ENCODE results near the gene ST6GALNAC6. TPM values are rescaled to one million over a fixed set of nuclear protein-coding genes. Genes with fewer than 3 reads are reported as not detected.

Gene ST6GALNAC6
- polyA plus RNA-seq, 2 of the 4 experiments (the other 2 are of a cell fraction), result 8.2 to 25.2 TPM

DNA sequence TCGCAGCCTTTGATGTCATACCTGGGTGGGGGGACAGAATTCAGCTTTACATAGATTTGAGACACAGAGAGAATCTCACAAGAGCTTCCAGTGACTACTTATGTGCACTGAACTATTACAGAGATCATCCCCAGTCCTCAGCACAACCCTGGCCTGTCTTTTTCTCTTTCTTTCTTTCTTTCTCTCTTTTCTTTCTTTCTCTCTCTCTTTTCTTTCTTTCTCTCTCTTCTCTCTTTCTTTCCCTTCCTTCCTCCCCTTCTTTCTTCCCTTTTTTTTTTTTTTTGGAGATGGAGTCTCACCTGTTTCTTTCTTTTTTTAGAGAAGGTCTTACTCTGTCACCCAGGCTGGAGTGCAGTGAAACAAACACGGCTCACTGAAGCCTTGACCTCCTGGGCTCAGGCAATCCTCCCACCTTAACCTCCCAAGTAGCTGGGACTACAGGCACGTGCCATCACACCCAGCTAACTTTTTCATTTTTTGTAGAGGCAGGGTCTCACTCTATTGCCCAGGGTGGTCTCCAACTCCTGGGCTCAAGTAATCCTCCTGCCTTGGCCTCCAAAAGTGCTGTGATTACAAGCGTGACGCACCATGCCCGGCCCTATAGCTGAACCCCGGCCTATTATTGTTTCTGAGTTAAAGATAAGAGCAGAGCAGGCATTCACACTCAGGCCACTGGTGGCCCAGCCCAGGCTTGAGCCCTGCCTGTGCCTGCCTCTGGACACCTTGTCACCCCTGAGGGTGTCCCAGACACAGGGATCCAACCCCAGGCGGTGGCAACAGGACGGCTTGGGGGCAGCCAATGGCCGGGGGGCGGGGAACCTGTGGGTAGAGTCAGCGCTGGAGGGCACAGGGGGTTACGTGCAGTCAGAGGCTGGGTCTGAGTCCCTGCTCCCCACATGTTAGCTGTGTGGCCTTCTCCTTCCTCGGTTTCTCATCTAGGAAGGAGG, 26.8 kb upstream of the ST6GALNAC6 start:
- Histone ChIP-seq H3K27ac (peak overlapping the region in 1 of 2 experiments; percentile 49; a peak in 2 of 6 replicates), H3K4me2 (no peak overlapping the region), H3K9me3 (no peaks in the 10 kb centered on the region), H3K4me3 (no peak overlapping the region), H3K4me1 (peaks cover 43% of the 10 kb centered on the region)
- POLR2A ChIA-PET, result interaction anchor here (0.8 kb wide), 1 partner anchor 55 kb away, joined by 5 read pairs; the partner anchor contains the start of gene EEIG1
- DNase-seq (ENCODE audit: low read depth in 1 of 2, low spot score in 1 of 2) (no peak), ATAC-seq (no peak), FAIRE-seq (no peak)
- CTCF ChIA-PET, result interaction anchor here (0.8 to 1.5 kb wide), 4 partner anchors 17 to 336 kb away, joined by 3 to 4 read pairs (median 4); partner anchors contain the start of gene TOR2A
- TF ChIP-seq HOXB5 (CRISPR knock-in tag; IDR thresholded peaks at IDR 0.05) (no peak), MAFK (IDR thresholded peaks at IDR 0.05; ENCODE audit: partially characterized antibody) (no peak), NR3C1 (IDR thresholded peaks at IDR 0.05) (no peak), CBX2 (IDR thresholded peaks at IDR 0.05; ENCODE audit: borderline replicate concordance, low read depth) (no peak), FOXS1 (CRISPR knock-in tag; IDR thresholded peaks at IDR 0.05) (no peak), ESRRA (IDR thresholded peaks at IDR 0.05; ENCODE audit: borderline replicate concordance, low read length) (no peak), EHF (CRISPR knock-in tag; IDR thresholded peaks at IDR 0.05) (no peak), NPAS2 (CRISPR knock-in tag; IDR thresholded peaks at IDR 0.05; ENCODE audit: borderline replicate concordance) (no peak), RCOR1 (IDR thresholded peaks at IDR 0.05; ENCODE audit: low read depth, low read length) (no peak), HEYL (CRISPR knock-in tag; IDR thresholded peaks at IDR 0.05) (no peak), USF2 (IDR thresholded peaks at IDR 0.05) (no peak), ZSCAN20 (CRISPR knock-in tag; IDR thresholded peaks at IDR 0.05) (no peak), MYC (IDR thresholded peaks at IDR 0.05; ENCODE audit: borderline replicate concordance, low read length) (no peak), POLR2A (IDR thresholded peaks at IDR 0.05; ENCODE audit: low read length) (no peak), HOXB13 (CRISPR knock-in tag; IDR thresholded peaks at IDR 0.05; ENCODE audit: low read depth) (no peak), HDAC2 (IDR thresholded peaks at IDR 0.05) (no peak), GATA3 (IDR thresholded peaks at IDR 0.05; ENCODE audit: borderline replicate concordance) (no peak), POLR2AphosphoS2 (conservative IDR thresholded peaks at IDR 0.05; ENCODE audit: low read length) (no peak)
- TF ChIP-seq, protein P1, sequence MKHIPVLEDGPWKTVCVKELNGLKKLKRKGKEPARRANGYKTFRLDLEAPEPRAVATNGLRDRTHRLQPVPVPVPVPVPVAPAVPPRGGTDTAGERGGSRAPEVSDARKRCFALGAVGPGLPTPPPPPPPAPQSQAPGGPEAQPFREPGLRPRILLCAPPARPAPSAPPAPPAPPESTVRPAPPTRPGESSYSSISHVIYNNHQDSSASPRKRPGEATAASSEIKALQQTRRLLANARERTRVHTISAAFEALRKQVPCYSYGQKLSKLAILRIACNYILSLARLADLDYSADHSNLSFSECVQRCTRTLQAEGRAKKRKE (CRISPR knock-in tag; IDR thresholded peaks at IDR 0.05; ENCODE audit: low read depth), result no peak
- 88% methylated on average over 10 of the region's 14 CpGs for WGBS (ENCODE audit: missing lambda C conversion rate)

DNA sequence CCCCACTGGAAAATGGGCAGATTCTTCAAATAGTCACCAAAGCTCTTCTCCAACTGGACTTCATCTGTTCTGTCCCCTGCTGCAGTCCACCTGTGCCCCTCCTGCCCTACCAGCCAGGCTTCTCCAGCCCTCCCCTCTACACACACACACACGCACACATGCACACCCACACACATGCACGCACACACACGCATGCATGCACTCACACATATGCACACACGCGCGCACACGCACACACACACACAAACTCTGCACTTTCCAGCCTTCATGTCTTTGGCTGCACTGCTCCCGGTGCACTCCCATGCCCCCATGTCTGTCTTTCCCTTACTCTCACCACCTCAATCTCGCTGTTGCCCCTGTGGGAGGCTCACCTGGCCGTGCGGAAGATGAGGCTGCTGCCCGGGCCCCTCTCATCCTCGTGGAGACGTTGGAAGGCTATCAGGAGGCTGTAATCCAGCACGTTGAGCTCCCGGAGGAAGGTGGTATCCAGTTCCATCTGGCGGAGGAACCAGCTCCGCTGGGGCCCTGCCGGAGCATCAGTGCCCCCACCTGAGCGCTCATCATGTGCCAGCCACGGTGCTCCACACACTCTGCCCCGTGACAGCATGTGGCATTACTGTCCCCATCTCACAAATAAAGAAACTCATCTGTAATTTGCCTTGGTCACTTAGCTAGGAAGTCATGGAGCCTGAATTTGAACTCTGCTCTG, 25.5 kb upstream of the ST6GALNAC6 start:
- no peak overlapping the region for H3K4me2 ChIP-seq
- 92% methylated on average over 18 of the region's 22 CpGs for WGBS (ENCODE audit: missing lambda C conversion rate)
- no peaks in the 10 kb centered on the region for H3K9me3 ChIP-seq
- peak overlapping the region in 1 of 2 experiments; percentile 79; a peak in 2 of 6 replicates for H3K27ac ChIP-seq
- ChIA-PET CTCF (interaction anchor here (1.1 to 7.0 kb wide), 6 partner anchors 139 to 710 kb away, joined by 3 to 83 read pairs (median 4); partner anchors contain the start of genes CDK9 and TOR2A), POLR2A (interaction anchor here (0.6 kb wide), 1 partner anchor 496 kb away, joined by 3 read pairs; the partner anchor contains the start of gene CERCAM)
- H3K4me3 ChIP-seq, result no peak overlapping the region
- ATAC-seq (no peak), DNase-seq (ENCODE audit: low read depth in 1 of 2, low spot score in 1 of 2) (no peak), FAIRE-seq (no peak)
- peaks cover 50% of the 10 kb centered on the region for H3K4me1 ChIP-seq
- TF ChIP-seq RFX5 (IDR thresholded peaks at IDR 0.05) (no peak), TFCP2L1 (CRISPR knock-in tag; IDR thresholded peaks at IDR 0.05) (no peak), CTCF (IDR thresholded peaks at IDR 0.05) (no peak), CHD4 (IDR thresholded peaks at IDR 0.05; ENCODE audit: borderline replicate concordance) (no peak), ZSCAN20 (CRISPR knock-in tag; IDR thresholded peaks at IDR 0.05) (no peak), CEBPB (IDR thresholded peaks at IDR 0.05) (no peak), NFE2L2 (conservative IDR thresholded peaks at IDR 0.05; ENCODE audit: low read length) (no peak), FOSB (CRISPR knock-in tag; IDR thresholded peaks at IDR 0.05) (no peak)
- TF ChIP-seq, protein P2, sequence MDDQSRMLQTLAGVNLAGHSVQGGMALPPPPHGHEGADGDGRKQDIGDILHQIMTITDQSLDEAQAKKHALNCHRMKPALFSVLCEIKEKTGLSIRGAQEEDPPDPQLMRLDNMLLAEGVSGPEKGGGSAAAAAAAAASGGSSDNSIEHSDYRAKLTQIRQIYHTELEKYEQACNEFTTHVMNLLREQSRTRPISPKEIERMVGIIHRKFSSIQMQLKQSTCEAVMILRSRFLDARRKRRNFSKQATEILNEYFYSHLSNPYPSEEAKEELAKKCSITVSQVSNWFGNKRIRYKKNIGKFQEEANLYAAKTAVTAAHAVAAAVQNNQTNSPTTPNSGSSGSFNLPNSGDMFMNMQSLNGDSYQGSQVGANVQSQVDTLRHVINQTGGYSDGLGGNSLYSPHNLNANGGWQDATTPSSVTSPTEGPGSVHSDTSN (IDR thresholded peaks at IDR 0.05), result no peak
- TF ChIP-seq, protein P3, sequence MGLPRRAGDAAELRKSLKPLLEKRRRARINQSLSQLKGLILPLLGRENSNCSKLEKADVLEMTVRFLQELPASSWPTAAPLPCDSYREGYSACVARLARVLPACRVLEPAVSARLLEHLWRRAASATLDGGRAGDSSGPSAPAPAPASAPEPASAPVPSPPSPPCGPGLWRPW (IDR thresholded peaks at IDR 0.05), result no peak
- TF ChIP-seq, protein P4, sequence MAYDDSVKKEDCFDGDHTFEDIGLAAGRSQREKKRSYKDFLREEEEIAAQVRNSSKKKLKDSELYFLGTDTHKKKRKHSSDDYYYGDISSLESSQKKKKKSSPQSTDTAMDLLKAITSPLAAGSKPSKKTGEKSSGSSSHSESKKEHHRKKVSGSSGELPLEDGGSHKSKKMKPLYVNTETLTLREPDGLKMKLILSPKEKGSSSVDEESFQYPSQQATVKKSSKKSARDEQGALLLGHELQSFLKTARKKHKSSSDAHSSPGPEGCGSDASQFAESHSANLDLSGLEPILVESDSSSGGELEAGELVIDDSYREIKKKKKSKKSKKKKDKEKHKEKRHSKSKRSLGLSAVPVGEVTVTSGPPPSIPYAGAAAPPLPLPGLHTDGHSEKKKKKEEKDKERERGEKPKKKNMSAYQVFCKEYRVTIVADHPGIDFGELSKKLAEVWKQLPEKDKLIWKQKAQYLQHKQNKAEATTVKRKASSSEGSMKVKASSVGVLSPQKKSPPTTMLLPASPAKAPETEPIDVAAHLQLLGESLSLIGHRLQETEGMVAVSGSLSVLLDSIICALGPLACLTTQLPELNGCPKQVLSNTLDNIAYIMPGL (CRISPR knock-in tag; IDR thresholded peaks at IDR 0.05; ENCODE audit: borderline replicate concordance), result no peak
